Parathyroid adenoma (tissue), 2 donors: ENCODE data around the gene ALKBH1.

Experiments
- H2AFZ ChIP-seq: fragments of 300-600 bp; sonication (generic); one replicate; pipeline ENCODE4 v1.7.0; 2017; ENCODE audit warnings: antibody characterized with exemption, mild to moderate bottlenecking
- H3K27ac ChIP-seq: fragments of 300-600 bp; sonication (generic); one replicate; pipeline ENCODE4 v1.7.0; 2017
- H3K27me3 ChIP-seq: fragments of 300-600 bp; sonication (generic); one replicate; pipeline ENCODE4 v1.7.0; 2017; ENCODE audit warnings: low read length; ENCODE audit not compliant: control insufficient read depth, insufficient read depth
- H3K36me3 ChIP-seq: fragments of 300-600 bp; sonication (generic); one replicate; pipeline ENCODE4 v1.7.0; 2017; ENCODE audit warnings: low read length; ENCODE audit not compliant: control insufficient read depth, insufficient read depth
- H3K4me1 ChIP-seq: fragments of 300-600 bp; sonication (generic); one replicate; pipeline ENCODE4 v1.7.0; 2017; ENCODE audit warnings: control low read depth
- H3K4me2 ChIP-seq: fragments of 300-600 bp; sonication (generic); one replicate; pipeline ENCODE4 v1.7.0; 2017; ENCODE audit warnings: low read length
- H3K4me3 ChIP-seq: fragments of 300-600 bp; sonication (generic); one replicate; pipeline ENCODE4 v1.7.0; 2017; ENCODE audit warnings: low read depth, low read length
- H3K79me2 ChIP-seq: fragments of 300-600 bp; sonication (generic); one replicate; pipeline ENCODE4 v1.7.0; 2017; ENCODE audit warnings: control low read depth
- H3K9ac ChIP-seq: fragments of 300-600 bp; sonication (generic); one replicate; pipeline ENCODE4 v1.7.0; 2017; ENCODE audit warnings: mild to moderate bottlenecking
- H3K9me3 ChIP-seq: fragments of 300-600 bp; sonication (generic); one replicate; pipeline ENCODE4 v1.7.0; 2017; ENCODE audit warnings: low read length; ENCODE audit not compliant: control insufficient read depth
- TF ChIP-seq, protein P1 (sequence below): fragments of 300-600 bp; sonication (generic); IDR thresholded peaks from one replicate; pipeline ENCODE4 v1.7.0; 2017; ENCODE audit warnings: antibody characterized with exemption, mild to moderate bottlenecking
- donor health status: primary hyperparathyroidism.

The ALKBH1 gene

DNA sequence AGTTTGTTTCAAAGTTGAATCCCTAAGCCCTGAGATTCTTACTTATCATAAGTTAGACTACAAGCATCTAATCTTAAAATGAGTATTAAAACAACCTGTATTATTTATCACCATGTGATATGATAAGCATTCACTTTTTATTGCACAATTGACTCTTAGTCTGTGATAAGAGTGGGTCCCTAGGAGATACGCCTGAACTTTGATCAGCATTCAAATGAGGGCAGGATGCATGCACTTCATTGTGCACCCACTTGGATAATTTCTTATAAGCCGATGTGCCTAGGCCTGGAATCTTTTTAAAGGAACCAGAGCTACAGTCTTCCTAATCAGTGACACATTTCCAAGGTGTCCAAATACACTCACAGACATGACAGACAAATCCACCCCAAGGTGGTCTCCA lies 60.0 kb downstream of the ALKBH1 start:
- H3K4me2 ChIP-seq = no peak overlapping the region
- H3K4me3 ChIP-seq = no peak overlapping the region
- no peaks in the 10 kb centered on the region for H3K36me3 ChIP-seq
- H3K27me3 ChIP-seq = no peaks in the 10 kb centered on the region
- H2AFZ ChIP-seq = no peak overlapping the region
- no peaks in the 10 kb centered on the region for H3K4me1 ChIP-seq
- no peaks in the 10 kb centered on the region for H3K9me3 ChIP-seq
- no peaks in the 10 kb centered on the region for H3K79me2 ChIP-seq
- H3K27ac ChIP-seq = no peak overlapping the region
- H3K9ac ChIP-seq = no peak overlapping the region
- TF ChIP-seq, protein P1, sequence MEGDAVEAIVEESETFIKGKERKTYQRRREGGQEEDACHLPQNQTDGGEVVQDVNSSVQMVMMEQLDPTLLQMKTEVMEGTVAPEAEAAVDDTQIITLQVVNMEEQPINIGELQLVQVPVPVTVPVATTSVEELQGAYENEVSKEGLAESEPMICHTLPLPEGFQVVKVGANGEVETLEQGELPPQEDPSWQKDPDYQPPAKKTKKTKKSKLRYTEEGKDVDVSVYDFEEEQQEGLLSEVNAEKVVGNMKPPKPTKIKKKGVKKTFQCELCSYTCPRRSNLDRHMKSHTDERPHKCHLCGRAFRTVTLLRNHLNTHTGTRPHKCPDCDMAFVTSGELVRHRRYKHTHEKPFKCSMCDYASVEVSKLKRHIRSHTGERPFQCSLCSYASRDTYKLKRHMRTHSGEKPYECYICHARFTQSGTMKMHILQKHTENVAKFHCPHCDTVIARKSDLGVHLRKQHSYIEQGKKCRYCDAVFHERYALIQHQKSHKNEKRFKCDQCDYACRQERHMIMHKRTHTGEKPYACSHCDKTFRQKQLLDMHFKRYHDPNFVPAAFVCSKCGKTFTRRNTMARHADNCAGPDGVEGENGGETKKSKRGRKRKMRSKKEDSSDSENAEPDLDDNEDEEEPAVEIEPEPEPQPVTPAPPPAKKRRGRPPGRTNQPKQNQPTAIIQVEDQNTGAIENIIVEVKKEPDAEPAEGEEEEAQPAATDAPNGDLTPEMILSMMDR = no peak

DNA sequence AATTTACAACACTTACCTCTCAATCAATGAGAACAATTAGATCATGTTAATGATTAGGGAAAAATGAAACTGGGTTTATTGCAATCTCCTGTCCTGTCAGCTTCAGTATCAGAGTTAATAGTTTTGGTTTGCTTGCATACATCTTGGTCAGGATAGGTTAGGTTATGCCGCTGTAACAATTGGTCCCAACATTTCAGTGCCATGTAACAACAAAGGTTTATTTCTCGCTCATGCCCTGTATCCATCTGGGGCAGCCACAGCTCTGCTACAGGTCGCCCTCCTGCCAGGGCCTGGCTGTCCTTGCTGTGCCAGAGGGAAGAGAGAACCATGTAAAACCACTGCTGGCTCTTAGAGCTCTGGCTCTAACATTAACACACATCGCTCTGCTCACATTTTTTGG lies 60.9 kb downstream of the ALKBH1 start:
- H3K9ac ChIP-seq = no peak overlapping the region
- no peak overlapping the region for H3K4me2 ChIP-seq
- no peak overlapping the region for H3K4me3 ChIP-seq
- H3K9me3 ChIP-seq = no peaks in the 10 kb centered on the region
- H3K27me3 ChIP-seq = no peaks in the 10 kb centered on the region
- no peak overlapping the region for H2AFZ ChIP-seq
- H3K79me2 ChIP-seq = no peaks in the 10 kb centered on the region
- TF ChIP-seq, protein P1 = no peak
- no peak overlapping the region for H3K27ac ChIP-seq
- H3K36me3 ChIP-seq = no peaks in the 10 kb centered on the region
- H3K4me1 ChIP-seq = no peaks in the 10 kb centered on the region

DNA sequence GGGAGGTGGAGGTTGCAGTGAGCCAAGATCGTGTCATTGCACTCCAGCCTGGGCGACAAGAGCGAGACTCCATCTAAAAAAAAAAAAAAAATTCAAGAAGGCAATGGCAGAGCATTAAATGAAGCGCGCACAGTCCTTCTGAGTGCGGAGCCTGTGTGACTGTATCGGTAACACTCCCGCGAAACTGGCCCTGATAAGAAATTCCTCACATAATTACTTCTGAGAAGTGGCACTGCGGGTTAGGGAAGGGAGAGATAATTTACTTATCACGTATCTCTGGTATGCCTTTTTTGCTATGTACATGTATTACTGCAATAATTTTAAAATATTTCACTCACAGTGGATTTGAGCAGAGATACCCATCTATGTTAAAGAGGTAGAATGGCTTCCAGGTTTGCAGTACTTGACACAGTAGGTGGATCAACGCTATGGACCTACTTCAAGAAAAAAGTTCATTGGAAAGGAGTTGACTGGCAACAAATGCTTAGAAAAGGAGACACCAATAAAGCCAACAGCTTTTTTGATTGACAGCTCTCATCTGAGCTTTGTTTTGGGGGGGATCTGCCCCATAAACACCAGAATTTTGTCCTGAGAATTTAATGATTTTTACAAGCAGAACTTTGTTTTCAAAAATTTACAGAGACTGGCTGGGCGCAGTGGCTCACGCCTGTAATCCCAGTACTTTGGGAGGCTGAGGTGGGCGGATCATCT lies 62.1 kb downstream of the ALKBH1 start:
- no peaks in the 10 kb centered on the region for H3K9me3 ChIP-seq
- peak overlapping the region; percentile 11 for H2AFZ ChIP-seq
- H3K4me2 ChIP-seq = no peak overlapping the region

DNA sequence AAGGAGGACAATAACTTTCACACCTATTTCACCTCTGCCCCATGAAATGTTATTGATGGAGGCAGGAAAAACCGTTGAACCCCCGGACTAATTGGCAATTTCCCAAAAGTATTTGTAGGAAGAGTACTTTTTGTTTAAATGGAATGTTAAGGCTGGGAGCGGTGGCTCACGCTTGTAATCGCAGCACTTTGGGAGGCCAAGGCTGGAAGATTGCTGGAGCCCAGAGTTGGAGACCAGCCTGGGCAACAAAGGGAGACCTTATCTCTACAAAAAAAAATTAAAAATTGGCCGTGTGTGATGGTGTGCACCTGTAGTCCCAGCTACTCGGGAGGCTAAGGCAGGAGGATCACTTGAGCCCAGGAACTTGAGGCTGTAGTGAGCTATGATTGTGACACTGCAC lies 65.4 kb downstream of the ALKBH1 start:
- Histone ChIP-seq H3K4me3 (peak overlapping the region; percentile 9), H3K27me3 (no peaks in the 10 kb centered on the region), H3K27ac (peak overlapping the region; percentile 80), H3K4me1 (no peaks in the 10 kb centered on the region), H2AFZ (peak overlapping the region; percentile 84), H3K9me3 (no peaks in the 10 kb centered on the region), H3K9ac (no peak overlapping the region), H3K36me3 (no peaks in the 10 kb centered on the region), H3K79me2 (no peaks in the 10 kb centered on the region), H3K4me2 (peak overlapping the region; percentile 6)
- TF ChIP-seq, protein P1 = no peak

More for the DNA sequence above, 62.1 kb downstream of the ALKBH1 start:
- no peaks in the 10 kb centered on the region for H3K79me2 ChIP-seq
- no peak overlapping the region for H3K9ac ChIP-seq
- no peaks in the 10 kb centered on the region for H3K4me1 ChIP-seq
- H3K27ac ChIP-seq = no peak overlapping the region
- no peak overlapping the region for H3K4me3 ChIP-seq
- no peaks in the 10 kb centered on the region for H3K36me3 ChIP-seq
- TF ChIP-seq, protein P1 = no peak
- no peaks in the 10 kb centered on the region for H3K27me3 ChIP-seq
